WTC11 (cell line): Measurements from ENCODE around the gene VIT. TPM values are rescaled to one million over a fixed set of nuclear protein-coding genes. Genes with fewer than 3 reads are reported as not detected.

ENCODE experiments used
- ATAC-seq: fragments of 200-7000 bp; cut with Tn5 transposase; 2 replicates; pipeline ENCODE4 v1.10.0; 2021; ENCODE audit warnings: mild to moderate bottlenecking, moderate library complexity
- CTCF ChIA-PET: fragments of 300-600 bp; sonication (Branson Sonifier 250); formaldehyde crosslinking; loops from one replicate; lab custom pipeline; 2021; ENCODE audit warnings: antibody characterized with exemption; lab: Charles Lee
- POLR2A ChIA-PET: fragments of 350-600 bp; sonication (Branson Sonifier 250); formaldehyde crosslinking; loops from one replicate; lab custom pipeline; 2021; ENCODE audit warnings: antibody characterized with exemption; lab: Charles Lee
- DNase-seq: peaks from one replicate; pipeline ENCODE4 v3.0.0; 2021; ENCODE audit warnings: low spot score
- H3K27ac Mint-ChIP-seq: 2 replicates; pipeline ENCODE4 v1.8.0; 2021; ENCODE audit warnings: mixed read lengths
- H3K27me3 Mint-ChIP-seq: 2 replicates; pipeline ENCODE4 v1.8.0; 2021; ENCODE audit warnings: low read depth, mild to moderate bottlenecking, moderate library complexity, mixed read lengths
- H3K36me3 Mint-ChIP-seq: 2 replicates; pipeline ENCODE4 v1.8.0; 2021; ENCODE audit warnings: mixed read lengths
- H3K4me1 Mint-ChIP-seq: 2 replicates; pipeline ENCODE4 v1.8.0; 2022; ENCODE audit warnings: mixed read lengths
- H3K4me3 Mint-ChIP-seq: 2 replicates; pipeline ENCODE4 v1.8.0; 2021; ENCODE audit warnings: mild to moderate bottlenecking, moderate library complexity, mixed read lengths
- H3K9me3 Mint-ChIP-seq: 2 replicates; pipeline ENCODE4 v1.8.0; 2021; ENCODE audit warnings: mixed read lengths
- ATF1 ChIP-seq: sonication (generic); formaldehyde crosslinking; IDR thresholded peaks from 2 replicates; pipeline ENCODE4 v1.8.1; 2023; ENCODE audit warnings: mild to moderate bottlenecking, moderate library complexity, missing genetic modification reagents
- CREB1 ChIP-seq: sonication (generic); formaldehyde crosslinking; IDR thresholded peaks from 2 replicates; pipeline ENCODE4 v1.8.0; 2023; ENCODE audit warnings: mild to moderate bottlenecking, missing genetic modification reagents
- ETV6 ChIP-seq: sonication (generic); formaldehyde crosslinking; IDR thresholded peaks from 2 replicates; pipeline ENCODE4 v1.8.1; 2022; ENCODE audit warnings: mild to moderate bottlenecking, missing genetic modification reagents
- FOXP1 ChIP-seq: sonication (generic); formaldehyde crosslinking; IDR thresholded peaks from 2 replicates; pipeline ENCODE4 v1.8.0; 2022; ENCODE audit warnings: missing genetic modification reagents, mild to moderate bottlenecking, moderate library complexity, borderline replicate concordance
- HMGA2 ChIP-seq: fragments of 250-450 bp; sonication (Bioruptor Pico); IDR thresholded peaks from 2 replicates; pipeline ENCODE4 v1.4.0; 2021; ENCODE audit warnings: mild to moderate bottlenecking, moderate library complexity
- PRRX2 ChIP-seq: fragments of 250-450 bp; sonication (Bioruptor Pico); IDR thresholded peaks from 2 replicates; pipeline ENCODE4 v1.8.0; 2021; ENCODE audit warnings: mild to moderate bottlenecking
- TCF7 ChIP-seq: sonication (generic); formaldehyde crosslinking; IDR thresholded peaks from 2 replicates; pipeline ENCODE4 v1.8.0; 2022; ENCODE audit warnings: mild to moderate bottlenecking, low read depth, missing genetic modification reagents, moderate library complexity
- ZBTB21 ChIP-seq: sonication (generic); formaldehyde crosslinking; IDR thresholded peaks from 2 replicates; pipeline ENCODE4 v1.8.1; 2023; ENCODE audit warnings: mild to moderate bottlenecking, missing genetic modification reagents, borderline replicate concordance
- ZNF263 ChIP-seq: sonication (generic); formaldehyde crosslinking; IDR thresholded peaks from 2 replicates; pipeline ENCODE4 v1.8.1; 2022; ENCODE audit warnings: low read depth, mild to moderate bottlenecking, moderate library complexity, missing genetic modification reagents
- ZNF317 ChIP-seq: sonication (generic); formaldehyde crosslinking; IDR thresholded peaks from 2 replicates; pipeline ENCODE4 v1.8.1; 2023; ENCODE audit warnings: low read depth, mild to moderate bottlenecking, moderate library complexity, missing genetic modification reagents, borderline replicate concordance
- ZNF396 ChIP-seq: fragments of 250-450 bp; sonication (Bioruptor Pico); IDR thresholded peaks from 2 replicates; pipeline ENCODE4 v1.8.0; 2021; ENCODE audit warnings: mild to moderate bottlenecking, moderate library complexity, borderline replicate concordance
- ZNF423 ChIP-seq: fragments of 250-450 bp; sonication (Bioruptor Pico); IDR thresholded peaks from 2 replicates; pipeline ENCODE4 v2.1.2; 2022; ENCODE audit warnings: mild to moderate bottlenecking, moderate library complexity
- ZNF425 ChIP-seq: fragments of 250-450 bp; sonication (Bioruptor Pico); conservative IDR thresholded peaks from 2 replicates; pipeline ENCODE4 v1.9.0; 2021; ENCODE audit warnings: mild to moderate bottlenecking
- ZNF532 ChIP-seq: fragments of 250-450 bp; sonication (Bioruptor Pico); IDR thresholded peaks from 2 replicates; pipeline ENCODE4 v1.9.0; 2021; ENCODE audit warnings: mild to moderate bottlenecking, borderline replicate concordance
- total RNA-seq: library from RNA; stranded (reverse); gene quantifications from 3 replicates; pipeline ENCODE4 v1.2.3, GENCODE V29; 2021
- TF ChIP-seq, protein P1 (sequence below): sonication (generic); formaldehyde crosslinking; IDR thresholded peaks from 2 replicates; pipeline ENCODE4 v1.8.1; 2023; ENCODE audit warnings: mild to moderate bottlenecking, missing genetic modification reagents, moderate library complexity
- TF ChIP-seq, protein P2 (sequence below): sonication (generic); formaldehyde crosslinking; IDR thresholded peaks from 2 replicates; pipeline ENCODE4 v1.8.1; 2023; ENCODE audit warnings: mild to moderate bottlenecking, missing genetic modification reagents
- TF ChIP-seq, protein P3 (sequence below): fragments of 250-450 bp; sonication (Bioruptor Pico); IDR thresholded peaks from 2 replicates; pipeline ENCODE4 v1.8.0; 2021; ENCODE audit warnings: mild to moderate bottlenecking
- TF ChIP-seq, protein P4 (sequence below): sonication (generic); formaldehyde crosslinking; IDR thresholded peaks from 2 replicates; pipeline ENCODE4 v1.8.1; 2023; ENCODE audit warnings: mild to moderate bottlenecking, moderate library complexity, missing genetic modification reagents
- TF ChIP-seq, protein P5 (sequence below): fragments of 250-450 bp; sonication (Bioruptor Pico); IDR thresholded peaks from 2 replicates; pipeline ENCODE4 v1.9.0; 2021; ENCODE audit warnings: mild to moderate bottlenecking
- TF ChIP-seq, protein P6 (sequence below): sonication (generic); formaldehyde crosslinking; IDR thresholded peaks from 2 replicates; pipeline ENCODE4 v1.8.1; 2023; ENCODE audit warnings: mild to moderate bottlenecking, missing genetic modification reagents

VIT gene
- total RNA-seq, 1 experiment from 2014 or later = 0.46 TPM

DNA sequence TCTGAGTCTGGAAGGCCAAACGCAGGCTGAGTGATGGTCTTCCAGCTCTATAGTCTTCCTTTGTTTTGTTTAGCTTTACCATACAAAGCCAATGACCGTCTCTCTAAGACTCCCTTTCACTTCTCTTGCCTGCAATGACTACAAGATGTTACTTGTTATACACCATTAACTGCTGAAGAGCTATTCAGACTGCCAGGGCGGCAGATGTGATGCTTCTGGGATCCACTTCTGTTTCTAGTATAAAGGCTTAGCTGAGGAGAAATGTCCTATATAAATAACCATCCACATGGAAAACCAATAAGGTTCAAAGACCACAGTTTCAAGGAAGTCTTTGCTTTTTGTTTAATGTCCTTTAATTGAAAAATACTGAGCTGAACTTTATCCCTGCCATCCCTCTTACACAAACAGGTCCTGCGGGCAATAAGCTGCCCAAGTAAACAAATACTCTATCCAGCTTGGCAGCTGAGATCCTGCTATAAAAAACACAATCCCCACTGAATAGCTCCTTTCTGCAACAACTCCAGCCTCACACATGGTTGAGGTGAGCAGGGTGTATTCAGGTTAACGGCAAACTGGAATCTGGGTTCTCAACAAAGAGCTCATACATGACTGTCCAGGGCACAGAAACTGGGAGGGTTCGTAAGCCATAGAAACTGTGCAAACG, 124.6 kb downstream of the VIT start:
- ATAC-seq (no peak), DNase-seq (no peak)
- TF ChIP-seq ZBTB21 (CRISPR knock-in tag) (no peak), ZNF423 (CRISPR knock-in tag) (no peak), ZNF317 (no peak), ZNF425 (no peak), FOXP1 (CRISPR knock-in tag) (no peak), ZNF532 (CRISPR knock-in tag) (no peak), ATF1 (no peak), ZNF263 (CRISPR knock-in tag) (no peak), HMGA2 (CRISPR knock-in tag) (no peak), ETV6 (CRISPR knock-in tag) (no peak), TCF7 (CRISPR knock-in tag) (no peak), PRRX2 (CRISPR knock-in tag) (no peak), ZNF396 (no peak), CREB1 (CRISPR knock-in tag) (no peak)
- TF ChIP-seq, protein P1, sequence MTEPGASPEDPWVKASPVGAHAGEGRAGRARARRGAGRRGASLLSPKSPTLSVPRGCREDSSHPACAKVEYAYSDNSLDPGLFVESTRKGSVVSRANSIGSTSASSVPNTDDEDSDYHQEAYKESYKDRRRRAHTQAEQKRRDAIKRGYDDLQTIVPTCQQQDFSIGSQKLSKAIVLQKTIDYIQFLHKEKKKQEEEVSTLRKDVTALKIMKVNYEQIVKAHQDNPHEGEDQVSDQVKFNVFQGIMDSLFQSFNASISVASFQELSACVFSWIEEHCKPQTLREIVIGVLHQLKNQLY (CRISPR knock-in tag) = no peak
- TF ChIP-seq, protein P2, sequence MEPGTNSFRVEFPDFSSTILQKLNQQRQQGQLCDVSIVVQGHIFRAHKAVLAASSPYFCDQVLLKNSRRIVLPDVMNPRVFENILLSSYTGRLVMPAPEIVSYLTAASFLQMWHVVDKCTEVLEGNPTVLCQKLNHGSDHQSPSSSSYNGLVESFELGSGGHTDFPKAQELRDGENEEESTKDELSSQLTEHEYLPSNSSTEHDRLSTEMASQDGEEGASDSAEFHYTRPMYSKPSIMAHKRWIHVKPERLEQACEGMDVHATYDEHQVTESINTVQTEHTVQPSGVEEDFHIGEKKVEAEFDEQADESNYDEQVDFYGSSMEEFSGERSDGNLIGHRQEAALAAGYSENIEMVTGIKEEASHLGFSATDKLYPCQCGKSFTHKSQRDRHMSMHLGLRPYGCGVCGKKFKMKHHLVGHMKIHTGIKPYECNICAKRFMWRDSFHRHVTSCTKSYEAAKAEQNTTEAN (CRISPR knock-in tag) = no peak
- TF ChIP-seq, protein P3, sequence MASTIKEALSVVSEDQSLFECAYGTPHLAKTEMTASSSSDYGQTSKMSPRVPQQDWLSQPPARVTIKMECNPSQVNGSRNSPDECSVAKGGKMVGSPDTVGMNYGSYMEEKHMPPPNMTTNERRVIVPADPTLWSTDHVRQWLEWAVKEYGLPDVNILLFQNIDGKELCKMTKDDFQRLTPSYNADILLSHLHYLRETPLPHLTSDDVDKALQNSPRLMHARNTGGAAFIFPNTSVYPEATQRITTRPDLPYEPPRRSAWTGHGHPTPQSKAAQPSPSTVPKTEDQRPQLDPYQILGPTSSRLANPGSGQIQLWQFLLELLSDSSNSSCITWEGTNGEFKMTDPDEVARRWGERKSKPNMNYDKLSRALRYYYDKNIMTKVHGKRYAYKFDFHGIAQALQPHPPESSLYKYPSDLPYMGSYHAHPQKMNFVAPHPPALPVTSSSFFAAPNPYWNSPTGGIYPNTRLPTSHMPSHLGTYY (CRISPR knock-in tag) = no peak
- TF ChIP-seq, protein P4, sequence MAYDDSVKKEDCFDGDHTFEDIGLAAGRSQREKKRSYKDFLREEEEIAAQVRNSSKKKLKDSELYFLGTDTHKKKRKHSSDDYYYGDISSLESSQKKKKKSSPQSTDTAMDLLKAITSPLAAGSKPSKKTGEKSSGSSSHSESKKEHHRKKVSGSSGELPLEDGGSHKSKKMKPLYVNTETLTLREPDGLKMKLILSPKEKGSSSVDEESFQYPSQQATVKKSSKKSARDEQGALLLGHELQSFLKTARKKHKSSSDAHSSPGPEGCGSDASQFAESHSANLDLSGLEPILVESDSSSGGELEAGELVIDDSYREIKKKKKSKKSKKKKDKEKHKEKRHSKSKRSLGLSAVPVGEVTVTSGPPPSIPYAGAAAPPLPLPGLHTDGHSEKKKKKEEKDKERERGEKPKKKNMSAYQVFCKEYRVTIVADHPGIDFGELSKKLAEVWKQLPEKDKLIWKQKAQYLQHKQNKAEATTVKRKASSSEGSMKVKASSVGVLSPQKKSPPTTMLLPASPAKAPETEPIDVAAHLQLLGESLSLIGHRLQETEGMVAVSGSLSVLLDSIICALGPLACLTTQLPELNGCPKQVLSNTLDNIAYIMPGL = no peak
- TF ChIP-seq, protein P5, sequence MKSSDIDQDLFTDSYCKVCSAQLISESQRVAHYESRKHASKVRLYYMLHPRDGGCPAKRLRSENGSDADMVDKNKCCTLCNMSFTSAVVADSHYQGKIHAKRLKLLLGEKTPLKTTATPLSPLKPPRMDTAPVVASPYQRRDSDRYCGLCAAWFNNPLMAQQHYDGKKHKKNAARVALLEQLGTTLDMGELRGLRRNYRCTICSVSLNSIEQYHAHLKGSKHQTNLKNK (CRISPR knock-in tag) = no peak
- TF ChIP-seq, protein P6, sequence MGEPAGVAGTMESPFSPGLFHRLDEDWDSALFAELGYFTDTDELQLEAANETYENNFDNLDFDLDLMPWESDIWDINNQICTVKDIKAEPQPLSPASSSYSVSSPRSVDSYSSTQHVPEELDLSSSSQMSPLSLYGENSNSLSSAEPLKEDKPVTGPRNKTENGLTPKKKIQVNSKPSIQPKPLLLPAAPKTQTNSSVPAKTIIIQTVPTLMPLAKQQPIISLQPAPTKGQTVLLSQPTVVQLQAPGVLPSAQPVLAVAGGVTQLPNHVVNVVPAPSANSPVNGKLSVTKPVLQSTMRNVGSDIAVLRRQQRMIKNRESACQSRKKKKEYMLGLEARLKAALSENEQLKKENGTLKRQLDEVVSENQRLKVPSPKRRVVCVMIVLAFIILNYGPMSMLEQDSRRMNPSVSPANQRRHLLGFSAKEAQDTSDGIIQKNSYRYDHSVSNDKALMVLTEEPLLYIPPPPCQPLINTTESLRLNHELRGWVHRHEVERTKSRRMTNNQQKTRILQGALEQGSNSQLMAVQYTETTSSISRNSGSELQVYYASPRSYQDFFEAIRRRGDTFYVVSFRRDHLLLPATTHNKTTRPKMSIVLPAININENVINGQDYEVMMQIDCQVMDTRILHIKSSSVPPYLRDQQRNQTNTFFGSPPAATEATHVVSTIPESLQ (CRISPR knock-in tag) = no peak
- Mint-ChIP-seq H3K4me1 (peaks cover 19% of the 10 kb centered on the region), H3K27ac (no peak overlapping the region), H3K9me3 (no peaks in the 10 kb centered on the region), H3K36me3 (no peaks in the 10 kb centered on the region), H3K27me3 (no peaks in the 10 kb centered on the region), H3K4me3 (no peak overlapping the region)
- ChIA-PET POLR2A (no interaction called here), CTCF (interaction anchor here (0.5 to 3.1 kb wide), 6 partner anchors 9 to 88 kb away, joined by 3 to 15 read pairs (median 4); no protein-coding TSS in a partner anchor)
